Measurements from ENCODE around the gene SPAAR.
"Not testable (repeated sequence)": the region's sequence is repeated elsewhere in the genome, so short reads cannot be mapped to it uniquely, and the experiment has no call there.

GRCh38 chr9:35913429-35913828, 4.1 kb downstream of the SPAAR start:
- TF ChIP-seq CTCF (IDR thresholded peaks at IDR 0.05; ENCODE audit: insufficient read depth, low read length, poor library complexity, severe bottlenecking); EZH2phosphoT487 (conservative IDR thresholded peaks at IDR 0.05; ENCODE audit: low read length): not testable (repeated sequence)

Measured in SU-DHL-6 (cell line).